ENCODE measurements around the gene KSR1.

GRCh38 chr17:27558842-27559505, 102.7 kb downstream of the KSR1 start:
- TF ChIP-seq CTCF (IDR thresholded peaks at IDR 0.05) (no peak), POLR2A (IDR thresholded peaks at IDR 0.05) (no peak)

Data from breast epithelium (tissue), 3 donors.